GM12878 (cell line): ENCODE measurements around the gene SDHC. TPM values are rescaled to one million over a fixed set of nuclear protein-coding genes. Genes with fewer than 3 reads are reported as not detected.

Experiments
- ASH2L ChIP-seq: fragments of 300-600, 200-600 bp; sonication (generic); IDR thresholded peaks from 2 replicates; pipeline ENCODE4 v1.6.1; 2017; ENCODE audit warnings: low read depth, mild to moderate bottlenecking, borderline replicate concordance
- BACH1 ChIP-seq: fragments of 450-650 bp; IDR thresholded peaks from 2 replicates; pipeline ENCODE4 v1.6.1; 2017; ENCODE audit warnings: mild to moderate bottlenecking, borderline replicate concordance
- CHD2 ChIP-seq: IDR thresholded peaks from 2 replicates; pipeline ENCODE4 v1.6.1; 2011; ENCODE audit warnings: low read depth, low read length, improper control_type of control experiment, borderline replicate concordance
- CTCF ChIP-seq, 3 experiments: IDR thresholded peaks in 2 of 3; conservative IDR thresholded peaks in 1 of 3; 2 replicates each; pipeline ENCODE4 v1.5.1; 2011; ENCODE audit warnings: low read depth in 3 of 3, low read length in 3 of 3, mild to moderate bottlenecking in 3 of 3, control low read depth in 2 of 3, moderate library complexity in 2 of 3, inconsistent platforms in 1 of 3, mixed read lengths in 1 of 3; ENCODE audit not compliant: control insufficient read depth in 2 of 3, insufficient read depth in 1 of 3; ENCODE audit errors: extremely low read depth in 1 of 3
- ESRRA ChIP-seq: IDR thresholded peaks from 2 replicates; pipeline ENCODE4 v1.6.1; 2012; ENCODE audit warnings: mild to moderate bottlenecking, low read length, improper control_type of control experiment
- FOXM1 ChIP-seq: IDR thresholded peaks from 2 replicates; pipeline ENCODE4 v1.6.1; 2012; ENCODE audit warnings: low read depth, mild to moderate bottlenecking, inconsistent platforms, low read length, moderate library complexity
- HCFC1 ChIP-seq: fragments of 150-350 bp; IDR thresholded peaks from 2 replicates; pipeline ENCODE4 v1.6.1; 2014; ENCODE audit warnings: low read length
- HDAC6 ChIP-seq: fragments of 200-600 bp; sonication (generic); IDR thresholded peaks from one replicate; pipeline ENCODE4 v1.8.0; 2017; ENCODE audit warnings: antibody characterized with exemption; ENCODE audit not compliant: unreplicated experiment
- IRF4 ChIP-seq: IDR thresholded peaks from 2 replicates; pipeline ENCODE4 v1.6.1; 2011; ENCODE audit warnings: low read depth, low read length
- MEF2A ChIP-seq: IDR thresholded peaks from 2 replicates; pipeline ENCODE4 v1.6.1; 2011; ENCODE audit warnings: low read depth, mild to moderate bottlenecking, low read length, moderate library complexity; ENCODE audit not compliant: insufficient read depth
- NR2C2 ChIP-seq: IDR thresholded peaks from 2 replicates; pipeline ENCODE4 v1.6.1; 2011; ENCODE audit warnings: borderline replicate concordance, low read depth; ENCODE audit not compliant: control insufficient read depth, insufficient read length
- PKNOX1 ChIP-seq: fragments of 450-650 bp; IDR thresholded peaks from 2 replicates; pipeline ENCODE4 v1.6.1; 2016; ENCODE audit warnings: mild to moderate bottlenecking
- RBBP5 ChIP-seq: fragments of 200-600 bp; sonication (generic); conservative IDR thresholded peaks from 2 replicates; pipeline ENCODE4 v1.6.1; 2016
- RELB ChIP-seq: fragments of 450-650 bp; IDR thresholded peaks from 2 replicates; pipeline ENCODE4 v1.6.1; 2017; ENCODE audit warnings: low read depth, mild to moderate bottlenecking, moderate library complexity
- RFX5 ChIP-seq: IDR thresholded peaks from 2 replicates; pipeline ENCODE4 v1.6.1; 2011; ENCODE audit warnings: low read depth, low read length, improper control_type of control experiment
- SIN3A ChIP-seq: IDR thresholded peaks from 2 replicates; pipeline ENCODE4 v1.6.1; 2012; ENCODE audit warnings: low read depth, low read length, improper control_type of control experiment
- SMARCA5 ChIP-seq: fragments of 450-650 bp; IDR thresholded peaks from 2 replicates; pipeline ENCODE4 v1.6.1; 2017; ENCODE audit warnings: mild to moderate bottlenecking
- SPI1 ChIP-seq: IDR thresholded peaks from 2 replicates; pipeline ENCODE4 v1.6.1; 2011; ENCODE audit warnings: low read depth, mild to moderate bottlenecking, low read length, moderate library complexity, borderline replicate concordance; ENCODE audit not compliant: insufficient read depth
- SREBF2 ChIP-seq: IDR thresholded peaks from 2 replicates; pipeline ENCODE4 v1.6.1; 2012; ENCODE audit warnings: mild to moderate bottlenecking, low read length
- ZBTB11 ChIP-seq: fragments of 450-650 bp; formaldehyde crosslinking; IDR thresholded peaks from 2 replicates; pipeline ENCODE4 v1.5.0; 2022; ENCODE audit warnings: mild to moderate bottlenecking, missing genetic modification characterization
- ZNF217 ChIP-seq: fragments of 450-650 bp; IDR thresholded peaks from 2 replicates; pipeline ENCODE4 v1.6.1; 2017; ENCODE audit warnings: antibody characterized with exemption, mild to moderate bottlenecking
- polyA plus RNA-seq, 11 experiments: library from polyadenylated mRNA; depleted of rRNA in 4 of 11; unstranded in 6 of 11; stranded (reverse) in 5 of 11; fragments of >200 nt; fragmentation: Nextera tagmentation in 4 of 11; fragmentation: Illumina TruSeq in 1 of 11; extraction: Ambion mirVana in 4 of 11; extraction: Trizol in 1 of 11; gene quantifications; 1 replicate in 1 of 11; 2 replicates in 10 of 11; pipeline versions ENCODE4 v1.2.1 to v1.2.3, GENCODE V29; 2011 to 2016; ENCODE audit warnings: inconsistent platforms in 2 of 11, missing spikeins in 2 of 11, low read depth in 1 of 11
- total RNA-seq, 4 experiments: library from RNA; depleted of rRNA in 3 of 4; stranded (reverse); fragments of >200 nt in 3 of 4; fragmentation: Illumina TruSeq in 1 of 4; extraction: Trizol in 1 of 4; gene quantifications; 2 replicates each; pipeline versions ENCODE4 v1.2.1 to v1.2.3, GENCODE V29; 2013 to 2021

The SDHC gene
- total and polyA plus RNA-seq, 10 of the 15 experiments (the other 5 are each of a cell fraction or from before 2014, with no cell fraction given): 18.4 to 340 (median 178) TPM

GRCh38 chr1:161314201-161314981 is at the start of gene SDHC (continued):
- no peak for TF ChIP-seq ZBTB11 (CRISPR knock-in tag)
- no peak; the same call in 1 of the 2 replicates for TF ChIP-seq CHD2
- peak; percentile 26 to 48 (median 43); a peak in 5 of 6 replicates for TF ChIP-seq CTCF (IDR thresholded peaks at IDR 0.05 in 2 of 3, conservative IDR thresholded peaks at IDR 0.05 in 1 of 3; ENCODE audit: control insufficient read depth in 2 of 3, extremely low read depth in 1 of 3, insufficient read depth in 1 of 3, low read depth in 3 of 3, low read length in 3 of 3)
- TF ChIP-seq RBBP5: no peak
- peak; percentile 60; the same call in 1 of the 2 replicates for TF ChIP-seq SIN3A
- no peak for TF ChIP-seq ZNF217
- no peak for TF ChIP-seq ESRRA
- no peak for TF ChIP-seq ASH2L
- TF ChIP-seq BACH1: no peak
- no peak for TF ChIP-seq HCFC1
- no peak for TF ChIP-seq SREBF2
- peak; percentile 97 for TF ChIP-seq RELB
- TF ChIP-seq RFX5: no peak
- peak; percentile 53; the same call in 1 of the 2 replicates for TF ChIP-seq PKNOX1
- no peak for TF ChIP-seq MEF2A
- no peak for TF ChIP-seq NR2C2
- TF ChIP-seq SPI1: peak; percentile 49
- no peak for TF ChIP-seq SMARCA5
- no peak for TF ChIP-seq HDAC6
- 0 out of 2 replicates have a peak, but pooled peaks have one; percentile 41 for TF ChIP-seq IRF4
- 0 out of 2 replicates have a peak, but pooled peaks have one; percentile 19 for TF ChIP-seq FOXM1
